K562 (cell line): ENCODE measurements around the gene UNC5C. TPM values are rescaled to one million over a fixed set of nuclear protein-coding genes. Genes with fewer than 3 reads are reported as not detected.

Experiments used
- ATAC-seq: fragments of 200-7000 bp; cut with Tn5 transposase; 3 replicates; pipeline ENCODE4 v1.9.1; 2020; ENCODE audit warnings: moderate library complexity
- BruUV-seq: library from RNA; stranded (reverse); fragments of 400-500 nt; replicated peaks from 2 replicates; lab custom pipeline; 2021; lab: Mats Ljungman, UMichigan
- CTCF ChIA-PET: fragments of 300-600 bp; formaldehyde crosslinking; extraction: SDS; loops from one replicate; lab custom pipeline; 2021; ENCODE audit warnings: low intra/inter-chr PET ratio; lab: Yijun Ruan, JAX
- POLR2A ChIA-PET: fragments of 300-600, 350-650 bp; sonication (Branson Sonifier 250); formaldehyde crosslinking; extraction: SDS; loops from one replicate; lab custom pipeline; 2021; ENCODE audit warnings: antibody characterized with exemption, inconsistent platforms; lab: Yijun Ruan, JAX
- DNase-seq, 4 experiments: peaks; one replicate each; pipeline versions ENCODE4 v3.0.0 to v3.0.0-alpha.2; 2011 to 2018; ENCODE audit warnings: low spot score in 3 of 4, mixed read lengths in 3 of 4; ENCODE audit errors: extremely low read depth in 1 of 4
- FAIRE-seq: peaks from 2 replicates; lab custom pipeline; 2011; peaks lifted over from hg19 to GRCh38; lab: Jason Lieb, UNC
- H2AFZ ChIP-seq: 2 replicates; pipeline ENCODE4 v1.6.0; 2011; ENCODE audit warnings: low read depth, low read length, control low read depth, inconsistent platforms
- H3K27ac ChIP-seq: fragments of 200-600 bp; 3 replicates; pipeline ENCODE4 v1.8.0; 2011; ENCODE audit warnings: low read depth, mild to moderate bottlenecking, control low read depth, inconsistent platforms, low read length, moderate library complexity, mixed read lengths; ENCODE audit errors: extremely low read depth
- H3K27me3 ChIP-seq, 2 experiments: fragments of 300-600 bp in 1 of 2; 2 replicates in 1 of 2; 3 replicates in 1 of 2; pipeline versions ENCODE4 v1.6.0 to v1.8.0; 2011; ENCODE audit warnings: inconsistent platforms in 2 of 2, low read length in 2 of 2, mild to moderate bottlenecking in 1 of 2, mixed read lengths in 1 of 2, moderate library complexity in 1 of 2; ENCODE audit not compliant: control insufficient read depth in 2 of 2, insufficient read depth in 2 of 2
- H3K36me3 ChIP-seq: fragments of 300-600 bp; 3 replicates; pipeline ENCODE4 v1.8.0; 2011; ENCODE audit warnings: mild to moderate bottlenecking, low read length, inconsistent platforms; ENCODE audit not compliant: control insufficient read depth, insufficient read depth
- H3K4me1 ChIP-seq, 2 experiments: fragments of 200-600 bp in 1 of 2; replicated peaks in 1 of 2; 2 replicates in 1 of 2; 3 replicates in 1 of 2; pipeline versions ENCODE4 v1.5.1 to v1.8.0; 2011; ENCODE audit warnings: inconsistent platforms in 2 of 2, low read length in 2 of 2, mild to moderate bottlenecking in 1 of 2, mixed read lengths in 1 of 2, moderate library complexity in 1 of 2; ENCODE audit not compliant: control insufficient read depth in 2 of 2, insufficient read depth in 2 of 2
- H3K4me2 ChIP-seq: 2 replicates; pipeline ENCODE4 v1.6.1; 2011; ENCODE audit warnings: low read length, control low read depth, inconsistent platforms, mixed read lengths; ENCODE audit not compliant: insufficient read depth
- H3K4me3 ChIP-seq: fragments of 200-600 bp; sonication (generic), shearing (Covaris generic); 2 replicates; pipeline ENCODE4 v1.5.1; 2016; ENCODE audit warnings: control low read depth, inconsistent platforms
- H3K79me2 ChIP-seq: fragments of 200-600 bp; 3 replicates; pipeline ENCODE4 v1.8.0; 2011; ENCODE audit warnings: low read length, inconsistent platforms; ENCODE audit not compliant: control insufficient read depth, insufficient read depth
- H3K9ac ChIP-seq, 2 experiments: 2 replicates each; pipeline versions ENCODE4 v1.6.0 to v1.6.1; 2011; ENCODE audit warnings: low read depth in 2 of 2, low read length in 2 of 2, control low read depth in 1 of 2, inconsistent platforms in 1 of 2, mild to moderate bottlenecking in 1 of 2, mixed read lengths in 1 of 2; ENCODE audit not compliant: insufficient read depth in 1 of 2
- H3K9me1 ChIP-seq: one replicate; pipeline ENCODE4 v1.6.0; 2011; ENCODE audit warnings: inconsistent platforms, mild to moderate bottlenecking, low read length, moderate library complexity; ENCODE audit not compliant: control insufficient read depth, insufficient read depth
- H3K9me3 ChIP-seq: replicated peaks from 2 replicates; pipeline ENCODE4 v1.5.1; 2011; ENCODE audit warnings: low read depth, low read length, inconsistent platforms; ENCODE audit not compliant: control insufficient read depth, insufficient read depth
- H4K20me1 ChIP-seq: replicated peaks from 2 replicates; pipeline ENCODE4 v1.6.1; 2011; ENCODE audit warnings: low read length, inconsistent platforms, mixed read lengths; ENCODE audit not compliant: control insufficient read depth, insufficient read depth
- E2F6 ChIP-seq, 2 experiments: IDR thresholded peaks; 2 replicates each; pipeline ENCODE4 v1.6.1; 2011; ENCODE audit warnings: borderline replicate concordance in 1 of 2, control low read depth in 1 of 2, low read depth in 1 of 2, low read length in 1 of 2, mild to moderate bottlenecking in 1 of 2, mixed read lengths in 1 of 2, moderate library complexity in 1 of 2; ENCODE audit not compliant: insufficient read depth in 1 of 2, insufficient read length in 1 of 2, poor library complexity in 1 of 2, severe bottlenecking in 1 of 2; ENCODE audit errors: extremely low read depth in 1 of 2
- GATA2 ChIP-seq: sonication (generic); formaldehyde crosslinking; IDR thresholded peaks from 2 replicates; pipeline ENCODE4 v1.4.0; 2020; ENCODE audit warnings: mild to moderate bottlenecking, missing genetic modification reagents
- SNAPC5 ChIP-seq: fragments of 250-450 bp; sonication (Bioruptor Pico); IDR thresholded peaks from 2 replicates; pipeline ENCODE4 v1.8.0; 2021; ENCODE audit warnings: moderate library complexity, mild to moderate bottlenecking, inconsistent platforms
- ZNF263 ChIP-seq: sonication (generic); formaldehyde crosslinking; IDR thresholded peaks from 2 replicates; pipeline ENCODE4 v1.8.0; 2022; ENCODE audit warnings: mild to moderate bottlenecking, missing genetic modification reagents, borderline replicate concordance
- WGBS: fragments of 100-300 bp; shearing (Covaris generic); methylation state at CpG from one replicate; pipeline ENCODE4 v1.1.6; 2016; ENCODE audit warnings: low coverage, mixed read lengths; ENCODE audit not compliant: insufficient coverage; ENCODE audit errors: missing lambda C conversion rate; 5-methylcytosine and 5-hydroxymethylcytosine counted together
- in situ Hi-C: fragments of 300-500 bp; cut with MboI; formaldehyde crosslinking; loops from 4 replicates; pipeline ENCODE4 v1.15.0; 2018; ENCODE audit warnings: inconsistent platforms, mixed read lengths
- intact Hi-C: fragments of 100-400 bp; cut with micrococcal nuclease; formaldehyde crosslinking; loops from 2 replicates; pipeline ENCODE4 v1.14.2; 2022
- polyA plus RNA-seq, 8 experiments: library from polyadenylated mRNA; depleted of rRNA in 4 of 8; stranded (reverse) in 5 of 8; unstranded in 3 of 8; fragments of >200 nt; fragmentation: Nextera tagmentation in 2 of 8; fragmentation: Illumina TruSeq in 1 of 8; extraction: Ambion mirVana in 2 of 8; extraction: Trizol in 1 of 8; gene quantifications; 2 replicates each; pipeline versions ENCODE4 v1.2.1 to v1.2.3, GENCODE V29; 2011 to 2014; ENCODE audit warnings: inconsistent platforms in 1 of 8, missing spikeins in 1 of 8
- total RNA-seq, 7 experiments: library from RNA; depleted of rRNA in 6 of 7; stranded (reverse); fragments of >200 nt in 6 of 7; fragmentation: Illumina TruSeq in 2 of 7; extraction: Trizol in 2 of 7; gene quantifications; 2 replicates each; pipeline versions ENCODE4 v1.2.1 to v1.2.3, GENCODE V29; 2011 to 2021; ENCODE audit warnings: low replicate concordance in 1 of 7

UNC5C gene
- total and polyA plus RNA-seq, 9 of the 15 experiments (the other 6 are each of a cell fraction or from before 2014, with no cell fraction given) = under 0.01 to 0.10 (median 0.03) TPM; not detected in 1

- H3K9me1 ChIP-seq = no peaks in the 10 kb centered on the region
- no peaks in the 10 kb centered on the region for H4K20me1 ChIP-seq
- peak; percentile 86 for TF ChIP-seq ZNF263 (CRISPR knock-in tag)
- no peak for TF ChIP-seq GATA2 (CRISPR knock-in tag)
- ATAC-seq = no peak
- H2AFZ ChIP-seq = no peak overlapping the region
- peak overlapping the region in 1 of 2 experiments; percentile 31; a peak in 1 of 4 replicates for H3K9ac ChIP-seq
- no peaks in the 10 kb centered on the region for H3K36me3 ChIP-seq
- in situ Hi-C loops (no loop called here), intact Hi-C loops (no loop called here)
- no peak for FAIRE-seq
- POLR2A ChIA-PET = no interaction called here
- H3K79me2 ChIP-seq = no peaks in the 10 kb centered on the region
- no peak for DNase-seq
- CTCF ChIA-PET = no interaction called here
- H3K4me2 ChIP-seq = no peak overlapping the region
- no TSS peak for BruUV-seq
- no peaks in the 10 kb centered on the region for H3K9me3 ChIP-seq
- 55% methylated on average over 3 of the region's 3 CpGs for WGBS
- H3K4me1 ChIP-seq = peaks cover 0 to 14% of the 10 kb centered on the region in 2 experiments; a peak in 3 of 5 replicates
- no peak overlapping the region for H3K4me3 ChIP-seq
- no peak overlapping the region for H3K27ac ChIP-seq
- H3K27me3 ChIP-seq = peaks cover 2 to 17% of the 10 kb centered on the region in 2 experiments; a peak in 3 of 5 replicates
Observed at GRCh38 chr4:95191537-95191936, 357.2 kb downstream of the UNC5C start.

- H3K9me3 ChIP-seq = no peaks in the 10 kb centered on the region
- no peaks in the 10 kb centered on the region for H3K79me2 ChIP-seq
- ChIA-PET POLR2A (interaction anchor here (0.6 kb wide), 1 partner anchor 363 kb away, joined by 3 read pairs; no protein-coding TSS in a partner anchor), CTCF (no interaction called here)
- FAIRE-seq = peak; percentile 6
- ATAC-seq = peak; percentile 72
- H3K4me3 ChIP-seq = no peak overlapping the region
- no peaks in the 10 kb centered on the region for H3K36me3 ChIP-seq
- H3K4me2 ChIP-seq = peak overlapping the region; percentile 18
- WGBS = 23% methylated on average over 9 of the region's 9 CpGs
- no peak for DNase-seq
- intact Hi-C loops = no loop called here
- no peaks in the 10 kb centered on the region for H3K9me1 ChIP-seq
- H4K20me1 ChIP-seq = no peaks in the 10 kb centered on the region
- peak overlapping the region; percentile 64 for H2AFZ ChIP-seq
- peak overlapping the region in 1 of 2 experiments; percentile 31; a peak in 1 of 4 replicates for H3K9ac ChIP-seq
- in situ Hi-C loops = no loop called here
- peaks cover 2 to 17% of the 10 kb centered on the region in 2 experiments; a peak in 2 of 5 replicates for H3K27me3 ChIP-seq
- H3K27ac ChIP-seq = no peak overlapping the region
- TF ChIP-seq E2F6 (IDR thresholded peaks at IDR 0.05; ENCODE audit: borderline replicate concordance in 1 of 2, extremely low read depth in 1 of 2, insufficient read depth in 1 of 2, insufficient read length in 1 of 2, low read depth in 1 of 2, low read length in 1 of 2, poor library complexity in 1 of 2, severe bottlenecking in 1 of 2) (peak in 1 of 2 experiments; percentile 9), SNAPC5 (CRISPR knock-in tag) (no peak)
- TF ChIP-seq, all 486 proteins: peak for 1
- peaks cover 0 to 14% of the 10 kb centered on the region in 2 experiments; a peak in 3 of 5 replicates for H3K4me1 ChIP-seq
- BruUV-seq = no TSS peak
Observed at GRCh38 chr4:95190751-95191436, 357.9 kb downstream of the UNC5C start.
